HG02642 (cell line): ENCODE data around the gene ADAMTS15.

ENCODE experiments used
- ATAC-seq: cut with Tn5 transposase; IDR thresholded peaks from one replicate; pipeline ENCODE4 v1.9.1; 2021; ENCODE audit warnings: mild to moderate bottlenecking; ENCODE audit not compliant: unreplicated experiment, poor library complexity

ADAMTS15 gene

GRCh38 chr11:130448416-130449309 is at the start of gene ADAMTS15:
ADAMTS15 (plus strand) TSS chr11:130448645; CDS start chr11:130448974, 329 bp downstream.
- ATAC-seq: peak; percentile 42

- no peak for ATAC-seq
These were observed 49.2 kb upstream of the ADAMTS15 start for GRCh38 chr11:130399196-130399595.

GRCh38 chr11:130400781-130401483 is 47.5 kb upstream of the ADAMTS15 start:
- no peak for ATAC-seq

GRCh38 chr11:130402570-130402969 is 45.9 kb upstream of the ADAMTS15 start:
- no peak for ATAC-seq

GRCh38 chr11:130403271-130403804 is 45.1 kb upstream of the ADAMTS15 start:
- ATAC-seq: no peak

- ATAC-seq: no peak
These were observed 44.5 kb upstream of the ADAMTS15 start for GRCh38 chr11:130403967-130404366.

- no peak for ATAC-seq
These were observed 43.7 kb upstream of the ADAMTS15 start for GRCh38 chr11:130404727-130405126.

- ATAC-seq: no peak
These were observed 43.0 kb upstream of the ADAMTS15 start for GRCh38 chr11:130405428-130405827.

- no peak for ATAC-seq
These were observed 40.5 kb upstream of the ADAMTS15 start for GRCh38 chr11:130407978-130408377.

GRCh38 chr11:130408401-130408890 is 40.0 kb upstream of the ADAMTS15 start:
- ATAC-seq: no peak

GRCh38 chr11:130408901-130409300 is 39.5 kb upstream of the ADAMTS15 start:
- no peak for ATAC-seq

- ATAC-seq: no peak
These were observed 38.7 kb upstream of the ADAMTS15 start for GRCh38 chr11:130409594-130410388.

- no peak for ATAC-seq
These were observed 37.2 kb upstream of the ADAMTS15 start for GRCh38 chr11:130411223-130411622.

- no peak for ATAC-seq
These were observed 34.9 kb upstream of the ADAMTS15 start for GRCh38 chr11:130413405-130414106.

- ATAC-seq: no peak
These were observed 34.1 kb upstream of the ADAMTS15 start for GRCh38 chr11:130414107-130415080.

- ATAC-seq: no peak
These were observed 32.5 kb upstream of the ADAMTS15 start for GRCh38 chr11:130415731-130416529.

- ATAC-seq: no peak
These were observed 31.9 kb upstream of the ADAMTS15 start for GRCh38 chr11:130416530-130416882.

- no peak for ATAC-seq
These were observed 31.5 kb upstream of the ADAMTS15 start for GRCh38 chr11:130416906-130417305.
